ENCODE data around the gene ATP5ME.
"Not testable (repeated sequence)": the region's sequence is repeated elsewhere in the genome, so short reads cannot be mapped to it uniquely, and the experiment has no call there.

Gene ATP5ME

DNA sequence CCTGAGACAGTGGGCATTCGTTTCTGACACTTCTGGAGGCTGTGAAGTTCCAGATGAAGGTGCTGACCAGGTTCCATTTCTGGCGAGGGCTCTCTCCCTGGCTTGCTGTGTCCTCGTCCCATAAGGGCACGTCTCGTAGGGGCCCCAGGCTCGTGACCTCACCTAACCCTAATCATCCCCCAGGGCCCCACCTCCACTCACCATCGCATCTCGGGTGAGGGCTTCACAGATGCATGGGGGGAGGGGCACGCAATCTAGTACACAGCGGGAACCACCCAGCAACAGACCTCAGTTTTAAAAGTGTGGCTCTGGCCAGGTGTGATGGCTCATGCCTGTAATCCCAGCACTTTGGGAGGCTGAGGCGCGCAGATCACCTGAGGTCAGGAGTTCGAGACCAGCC is 26.6 kb downstream of the ATP5ME start:
- H3F3A ChIP-seq (ENCODE audit: insufficient read depth): no peaks in the 10 kb centered on the region
- H3K27me3 ChIP-seq (ENCODE audit: low read length): no peaks in the 10 kb centered on the region
- H2AFZ ChIP-seq (ENCODE audit: low read depth, low read length, severe bottlenecking): no peak overlapping the region
- H3K27ac ChIP-seq (ENCODE audit: low read depth, low read length): no peak overlapping the region
- no peaks in the 10 kb centered on the region for H3K79me2 ChIP-seq (ENCODE audit: insufficient read depth, low read length)
- H3K9me3 ChIP-seq (ENCODE audit: insufficient read depth, low read length): no peaks in the 10 kb centered on the region
- H3K9ac ChIP-seq (ENCODE audit: low read length): no peak overlapping the region
- no peaks in the 10 kb centered on the region for H3K9me2 ChIP-seq (replicated peaks; ENCODE audit: insufficient read depth, low read length)
- H3K36me3 ChIP-seq (ENCODE audit: low read length): no peaks in the 10 kb centered on the region
- H3K4me2 ChIP-seq (ENCODE audit: low read depth, low read length, poor library complexity, severe bottlenecking): no peak overlapping the region
- no peaks in the 10 kb centered on the region for H4K20me1 ChIP-seq (ENCODE audit: low read depth, low read length)
- no peak overlapping the region for H3K4me3 ChIP-seq (ENCODE audit: insufficient read depth, low read length, poor library complexity, severe bottlenecking)
- no peak for TF ChIP-seq CTCF (IDR thresholded peaks at IDR 0.05; ENCODE audit: insufficient read depth, low read length, poor library complexity, severe bottlenecking)
- TF ChIP-seq EZH2phosphoT487 (conservative IDR thresholded peaks at IDR 0.05; ENCODE audit: low read length): no peak

DNA sequence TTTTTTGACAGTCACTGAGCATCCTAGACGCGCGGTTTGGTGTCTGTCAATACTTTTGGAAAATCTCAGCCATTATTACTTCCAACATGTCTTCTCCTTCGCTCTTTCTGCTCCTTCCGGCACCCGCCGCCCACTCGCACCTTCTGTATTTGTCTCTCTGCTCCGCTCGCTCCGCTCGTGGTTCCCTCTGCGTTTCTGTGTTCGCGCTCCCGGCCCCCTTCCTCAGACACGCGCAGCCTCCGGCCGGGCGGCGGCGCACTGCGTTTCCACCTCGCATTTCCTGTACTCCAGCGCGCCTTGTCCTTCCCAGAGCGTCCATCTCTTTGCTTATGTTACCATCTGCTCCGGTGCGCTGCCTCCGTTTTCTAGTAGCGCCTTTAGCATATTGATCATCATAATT is 27.6 kb downstream of the ATP5ME start:
- H3K9me2 ChIP-seq (replicated peaks; ENCODE audit: insufficient read depth, low read length): no peaks in the 10 kb centered on the region
- H3K9me3 ChIP-seq (ENCODE audit: insufficient read depth, low read length): no peaks in the 10 kb centered on the region
- no peak for TF ChIP-seq CTCF (IDR thresholded peaks at IDR 0.05; ENCODE audit: insufficient read depth, low read length, poor library complexity, severe bottlenecking)
- no peak for TF ChIP-seq EZH2phosphoT487 (conservative IDR thresholded peaks at IDR 0.05; ENCODE audit: low read length)
- H3K79me2 ChIP-seq (ENCODE audit: insufficient read depth, low read length): no peaks in the 10 kb centered on the region
- no peak overlapping the region for H3K27ac ChIP-seq (ENCODE audit: low read depth, low read length)
- no peaks in the 10 kb centered on the region for H3K27me3 ChIP-seq (ENCODE audit: low read length)
- no peak overlapping the region for H3K4me3 ChIP-seq (ENCODE audit: insufficient read depth, low read length, poor library complexity, severe bottlenecking)
- H2AFZ ChIP-seq (ENCODE audit: low read depth, low read length, severe bottlenecking): no peak overlapping the region
- no peaks in the 10 kb centered on the region for H3K36me3 ChIP-seq (ENCODE audit: low read length)
- no peak overlapping the region for H3K4me2 ChIP-seq (ENCODE audit: low read depth, low read length, poor library complexity, severe bottlenecking)
- H3K9ac ChIP-seq (ENCODE audit: low read length): no peak overlapping the region
- no peaks in the 10 kb centered on the region for H3F3A ChIP-seq (ENCODE audit: insufficient read depth)
- H4K20me1 ChIP-seq (ENCODE audit: low read depth, low read length): no peaks in the 10 kb centered on the region

DNA sequence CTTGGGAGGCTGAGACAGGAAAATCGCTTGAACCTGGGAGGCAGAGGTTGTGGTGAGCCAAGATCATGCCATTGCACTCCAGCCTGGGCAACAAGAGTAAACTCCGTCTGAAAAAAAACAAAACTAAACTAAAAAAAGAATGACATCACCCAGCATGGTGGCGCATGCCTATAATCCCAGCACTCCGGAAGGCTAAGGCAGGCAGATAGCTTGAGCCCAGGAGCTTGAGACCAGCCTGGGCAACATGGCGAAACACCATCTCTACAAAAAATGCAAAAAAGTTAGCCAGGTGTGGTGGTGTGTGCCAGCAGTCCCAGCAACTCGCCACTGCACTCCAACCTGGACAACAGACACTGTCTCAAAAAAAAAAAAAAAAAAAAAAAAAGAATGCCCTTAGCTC is 31.7 kb downstream of the ATP5ME start:
- H3K4me2 ChIP-seq (ENCODE audit: low read depth, low read length, poor library complexity, severe bottlenecking); H3K79me2 ChIP-seq (ENCODE audit: insufficient read depth, low read length); H3K27me3 ChIP-seq (ENCODE audit: low read length); H3K9ac ChIP-seq (ENCODE audit: low read length); H3K9me2 ChIP-seq (replicated peaks; ENCODE audit: insufficient read depth, low read length); H3K36me3 ChIP-seq (ENCODE audit: low read length); H3K9me3 ChIP-seq (ENCODE audit: insufficient read depth, low read length); H2AFZ ChIP-seq (ENCODE audit: low read depth, low read length, severe bottlenecking); H4K20me1 ChIP-seq (ENCODE audit: low read depth, low read length); H3K4me3 ChIP-seq (ENCODE audit: insufficient read depth, low read length, poor library complexity, severe bottlenecking); H3K27ac ChIP-seq (ENCODE audit: low read depth, low read length); H3F3A ChIP-seq (ENCODE audit: insufficient read depth): not testable (repeated sequence)

- no peak overlapping the region for H3K4me3 ChIP-seq (ENCODE audit: insufficient read depth, low read length, poor library complexity, severe bottlenecking)
- H3K9me3 ChIP-seq (ENCODE audit: insufficient read depth, low read length): no peaks in the 10 kb centered on the region
- TF ChIP-seq EZH2phosphoT487 (conservative IDR thresholded peaks at IDR 0.05; ENCODE audit: low read length): no peak
- H2AFZ ChIP-seq (ENCODE audit: low read depth, low read length, severe bottlenecking): no peak overlapping the region
- H3K27ac ChIP-seq (ENCODE audit: low read depth, low read length): no peak overlapping the region
- H3K79me2 ChIP-seq (ENCODE audit: insufficient read depth, low read length): no peaks in the 10 kb centered on the region
- no peak overlapping the region for H3K4me2 ChIP-seq (ENCODE audit: low read depth, low read length, poor library complexity, severe bottlenecking)
- H3F3A ChIP-seq (ENCODE audit: insufficient read depth): no peaks in the 10 kb centered on the region
- H3K9me2 ChIP-seq (replicated peaks; ENCODE audit: insufficient read depth, low read length): no peaks in the 10 kb centered on the region
- H3K9ac ChIP-seq (ENCODE audit: low read length): no peak overlapping the region
- H4K20me1 ChIP-seq (ENCODE audit: low read depth, low read length): no peaks in the 10 kb centered on the region
- H3K27me3 ChIP-seq (ENCODE audit: low read length): no peaks in the 10 kb centered on the region
- no peaks in the 10 kb centered on the region for H3K36me3 ChIP-seq (ENCODE audit: low read length)
Measured at GRCh38 chr4:637536-638280, 36.4 kb downstream of the ATP5ME start.

Data from SU-DHL-6 (cell line).